HG03565 (cell line): ENCODE measurements around the gene D2HGDH.
"Not testable (repeated sequence)": the region's sequence is repeated elsewhere in the genome, so short reads cannot be mapped to it uniquely, and the experiment has no call there.

ENCODE experiments used
- ATAC-seq: cut with Tn5 transposase; IDR thresholded peaks from one replicate; pipeline ENCODE4 v1.9.1; 2021; ENCODE audit warnings: mild to moderate bottlenecking, moderate library complexity; ENCODE audit not compliant: unreplicated experiment

Gene D2HGDH

GRCh38 chr2:241806217-241806616 is 71.8 kb downstream of the D2HGDH start:
- not testable (repeated sequence) for ATAC-seq

- ATAC-seq: no peak
Measured at GRCh38 chr2:241808051-241808720, 73.8 kb downstream of the D2HGDH start.

- ATAC-seq: no peak
Measured at GRCh38 chr2:241808721-241809382, 74.4 kb downstream of the D2HGDH start, which contains the start of gene NEU4. Gene NEU4 (plus strand): TSS chr2:241809193. CDS start chr2:241814485, 5,292 bp downstream.

GRCh38 chr2:241809383-241810306 is 75.2 kb downstream of the D2HGDH start:
- no peak for ATAC-seq

DNA sequence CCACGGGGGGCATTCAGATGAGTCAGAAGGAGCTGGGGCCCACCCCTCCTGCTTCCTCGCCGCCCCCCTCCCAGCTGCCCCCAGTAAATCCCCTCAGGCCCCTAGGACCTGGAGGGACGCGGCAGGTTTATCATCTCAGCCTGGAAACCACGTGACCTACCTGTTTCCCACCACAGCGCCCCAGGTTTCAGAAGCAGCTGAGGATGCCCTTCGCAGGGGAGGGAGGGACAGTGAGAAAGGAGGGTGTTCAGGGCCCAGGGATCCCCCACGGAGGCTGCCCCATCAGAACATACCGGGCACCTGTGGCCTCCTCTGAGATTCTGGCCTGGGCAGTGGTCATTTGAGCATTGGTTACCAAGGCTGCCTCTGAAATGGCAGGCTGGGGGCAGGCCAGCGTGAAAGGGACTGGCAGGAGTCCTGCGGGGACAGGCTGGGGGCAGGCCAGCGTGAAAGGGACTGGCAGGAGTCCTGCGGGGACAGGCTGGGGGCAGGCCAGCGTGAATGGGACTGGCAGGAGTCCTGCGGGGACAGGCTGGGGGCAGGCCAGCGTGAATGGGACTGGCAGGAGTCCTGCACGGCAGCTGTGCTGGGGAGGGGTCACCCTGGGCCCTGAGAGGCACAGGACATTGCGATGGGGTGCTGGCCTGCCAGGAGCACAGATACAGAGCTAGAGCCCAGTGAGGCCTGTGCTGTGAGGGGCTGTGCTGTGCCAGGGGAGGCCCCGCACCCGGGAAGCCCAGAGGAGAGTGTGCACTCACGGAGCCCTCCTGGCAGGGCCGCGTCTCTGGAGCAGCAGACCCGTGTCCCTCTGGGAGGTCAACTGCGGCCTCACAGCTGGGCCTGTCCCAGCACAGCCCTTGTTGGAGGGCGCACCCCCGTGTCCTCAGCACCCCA is 76.1 kb downstream of the D2HGDH start:
- ATAC-seq: no peak

- no peak for ATAC-seq
Measured at GRCh38 chr2:241811201-241811951, 76.9 kb downstream of the D2HGDH start.

GRCh38 chr2:241811952-241812729 is 77.7 kb downstream of the D2HGDH start:
- no peak for ATAC-seq

DNA sequence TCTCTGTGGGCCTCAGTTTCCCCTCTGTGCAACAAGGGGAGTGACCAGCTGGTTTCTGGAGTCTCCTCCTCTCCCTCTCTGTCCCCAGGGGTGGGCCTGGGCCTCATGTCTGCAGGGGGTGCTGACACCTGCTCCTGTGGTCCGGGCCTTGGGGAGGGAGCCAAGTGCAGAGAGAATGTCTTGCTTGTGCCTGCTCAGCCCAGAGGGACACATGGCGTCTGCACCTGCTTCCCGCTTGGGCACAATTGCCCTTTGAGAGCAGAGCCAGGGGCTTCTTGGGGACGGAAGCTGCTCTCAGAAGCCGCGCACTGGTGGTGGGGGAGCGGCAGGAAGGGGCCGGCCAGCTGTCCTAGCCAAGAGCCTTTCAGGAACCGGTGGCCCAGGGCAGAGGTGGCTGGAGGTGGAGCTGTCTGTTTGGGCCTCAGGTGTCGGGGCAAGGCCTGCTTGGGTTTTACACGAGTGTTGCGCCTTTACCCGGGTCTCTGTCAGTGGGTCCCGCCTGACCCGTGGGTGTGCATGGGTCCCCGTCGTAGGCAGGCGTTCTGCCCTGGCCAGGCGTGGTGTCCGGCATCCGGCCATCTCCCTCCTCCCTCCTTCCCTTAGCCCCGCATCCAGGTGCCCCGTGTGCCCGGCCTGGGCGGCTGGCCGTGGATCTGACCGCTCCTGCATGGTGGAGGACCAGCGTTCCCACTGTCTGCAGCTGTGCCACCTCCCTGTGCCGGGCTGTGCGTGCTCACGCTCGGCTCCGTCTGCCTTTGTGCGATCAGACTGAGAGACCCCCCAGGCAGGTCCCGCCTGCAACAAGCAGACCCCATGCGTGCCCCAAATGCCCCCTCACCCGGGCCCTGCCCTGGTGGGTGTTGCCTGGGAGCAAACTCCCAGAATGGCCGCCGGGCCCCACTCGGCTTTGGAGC is 78.6 kb downstream of the D2HGDH start:
- ATAC-seq: no peak

DNA sequence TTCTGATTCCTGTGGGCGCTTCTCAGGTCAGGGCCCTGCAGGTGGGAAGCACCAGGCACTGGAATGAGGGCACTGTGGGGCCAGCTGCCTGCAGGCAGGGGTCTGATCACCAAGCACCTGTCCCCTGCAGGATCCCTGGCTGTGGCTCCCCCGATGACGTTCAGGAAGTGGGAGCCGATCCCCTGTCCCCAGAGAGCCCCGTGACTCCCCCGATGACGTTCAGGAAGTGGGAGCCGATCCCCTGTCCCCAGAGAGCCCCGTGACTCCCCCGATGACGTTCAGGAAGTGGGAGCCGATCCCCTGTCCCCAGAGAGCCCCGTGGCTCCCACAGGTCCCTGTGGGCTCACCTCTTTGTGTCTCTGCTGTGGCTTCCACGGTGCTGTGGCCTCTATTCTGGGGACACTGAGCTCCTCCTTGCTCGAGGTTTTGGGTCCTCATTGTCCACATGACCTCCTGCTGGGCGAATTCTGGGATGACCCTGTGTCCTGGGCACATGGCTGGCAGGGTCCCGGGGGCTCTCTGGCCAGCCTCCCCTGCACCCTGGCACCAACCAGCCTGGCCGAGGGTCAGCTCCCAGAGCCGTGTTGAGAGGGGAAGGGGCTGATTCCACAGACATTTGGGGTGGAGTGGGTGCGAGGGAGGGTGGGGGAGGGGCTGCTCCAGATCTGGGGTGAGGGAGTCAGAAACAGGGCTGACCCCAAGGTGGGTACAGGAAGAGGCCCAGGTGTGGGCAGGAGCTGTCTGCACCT is 79.4 kb downstream of the D2HGDH start:
- no peak for ATAC-seq

- no peak for ATAC-seq
Measured at GRCh38 chr2:241814393-241814642, 79.9 kb downstream of the D2HGDH start.

- ATAC-seq: no peak
Measured at GRCh38 chr2:241814643-241815476, 80.4 kb downstream of the D2HGDH start.

- no peak for ATAC-seq
Measured at GRCh38 chr2:241815477-241816430, 81.3 kb downstream of the D2HGDH start.

DNA sequence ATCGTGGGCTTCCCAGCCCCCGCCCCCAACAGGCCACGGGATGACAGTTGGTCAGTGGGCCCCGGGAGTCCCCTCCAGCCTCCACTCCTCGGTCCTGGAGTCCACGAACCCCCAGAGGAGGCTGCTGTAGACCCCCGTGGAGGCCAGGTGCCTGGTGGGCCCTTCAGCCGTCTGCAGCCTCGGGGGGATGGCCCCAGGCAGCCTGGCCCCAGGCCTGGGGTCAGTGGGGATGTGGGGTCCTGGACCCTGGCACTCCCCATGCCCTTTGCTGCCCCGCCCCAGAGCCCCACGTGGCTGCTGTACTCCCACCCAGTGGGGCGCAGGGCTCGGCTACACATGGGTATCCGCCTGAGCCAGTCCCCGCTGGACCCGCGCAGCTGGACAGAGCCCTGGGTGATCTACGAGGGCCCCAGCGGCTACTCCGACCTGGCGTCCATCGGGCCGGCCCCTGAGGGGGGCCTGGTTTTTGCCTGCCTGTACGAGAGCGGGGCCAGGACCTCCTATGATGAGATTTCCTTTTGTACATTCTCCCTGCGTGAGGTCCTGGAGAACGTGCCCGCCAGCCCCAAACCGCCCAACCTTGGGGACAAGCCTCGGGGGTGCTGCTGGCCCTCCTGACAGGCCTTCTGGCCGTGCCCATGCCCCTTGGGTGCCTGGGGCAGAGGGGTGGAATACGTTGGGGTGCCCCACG is 82.1 kb downstream of the D2HGDH start:
- no peak for ATAC-seq

DNA sequence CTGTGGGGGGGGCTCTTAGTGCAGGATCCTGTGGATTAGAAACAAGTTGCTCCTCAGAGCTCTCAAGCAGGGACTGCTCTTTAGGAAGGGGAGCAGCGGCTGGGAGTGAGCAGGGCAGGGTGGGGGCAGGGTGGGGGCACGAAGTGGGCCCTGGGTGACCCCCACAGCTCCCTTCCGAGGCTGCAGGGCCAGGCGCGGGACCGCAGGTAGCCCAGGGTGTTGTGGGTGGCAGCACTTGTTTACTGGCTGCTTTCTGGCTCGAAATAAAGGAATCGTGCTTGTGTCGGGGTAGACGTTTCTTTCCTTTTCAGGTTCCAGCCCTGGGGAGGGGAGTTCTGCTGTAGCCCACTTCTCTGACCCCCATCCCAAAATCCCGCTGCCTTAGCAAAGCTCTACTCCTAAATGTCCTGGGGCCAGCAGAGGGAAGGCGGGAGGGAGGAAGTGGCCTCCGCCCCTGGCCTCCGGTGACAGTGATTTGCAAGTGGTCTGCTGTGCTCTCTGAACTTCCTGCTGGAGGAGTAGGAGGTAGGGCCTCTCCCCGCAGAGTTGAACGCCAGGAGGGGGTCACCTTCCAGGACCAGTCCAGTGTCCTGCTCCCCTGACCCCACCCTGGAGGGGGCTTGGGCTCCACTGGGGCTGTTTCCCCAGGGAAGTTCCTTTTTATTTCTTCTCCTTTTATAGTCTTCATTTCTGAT is 82.8 kb downstream of the D2HGDH start:
- ATAC-seq: no peak
